Uterus (tissue), 4 donors: ENCODE results near the gene RFX2. TPM values are rescaled to one million over a fixed set of nuclear protein-coding genes. Genes with fewer than 3 reads are reported as not detected.
A peak's percentile ranks its signal among the peaks of the same experiment; 100 is the strongest.

ENCODE experiments used
- DNase-seq, 2 donors: peaks; one replicate each; pipeline ENCODE4 v3.0.0-alpha.2; 2019 to 2020
- H3K27ac ChIP-seq, 2 donors: fragments of 200-600 bp; sonication (generic); 1 replicate in 1 of 2; 2 replicates in 1 of 2; pipeline ENCODE4 v1.5.1; 2016 to 2018
- H3K27me3 ChIP-seq, 2 donors: fragments of 200-600 bp; sonication (generic); one replicate each; pipeline ENCODE4 v1.5.1; 2018 to 2019; ENCODE audit warnings: control low read depth in 1 of 2
- H3K36me3 ChIP-seq, 2 donors: fragments of 200-600 bp; sonication (generic); one replicate each; pipeline ENCODE4 v1.5.1; 2019; ENCODE audit warnings: control low read depth in 1 of 2
- H3K4me1 ChIP-seq, 2 donors: fragments of 200-600 bp; sonication (generic); one replicate each; pipeline ENCODE4 v1.5.1; 2018 to 2019; ENCODE audit warnings: control low read depth in 1 of 2
- H3K4me3 ChIP-seq, 2 donors: fragments of 200-600 bp; sonication (generic); 1 replicate in 1 of 2; 2 replicates in 1 of 2; pipeline ENCODE4 v1.5.1; 2018 to 2019; ENCODE audit warnings: mild to moderate bottlenecking in 1 of 2
- H3K9me3 ChIP-seq, 2 donors: fragments of 200-600 bp; sonication (generic); one replicate each; pipeline ENCODE4 v1.5.1; 2019; ENCODE audit warnings: control low read depth in 1 of 2
- POLR2A ChIP-seq, 2 donors: fragments of 450-650 bp; IDR thresholded peaks; one replicate each; pipeline ENCODE4 v1.6.1; 2016; ENCODE audit warnings: antibody characterized with exemption in 2 of 2, mild to moderate bottlenecking in 1 of 2, moderate library complexity in 1 of 2
- intact Hi-C: fragments of 100-400 bp; cut with DNase I; formaldehyde crosslinking; loops from one replicate; pipeline ENCODE4 v1.15.1; 2023; ENCODE audit warnings: low total_unique reads
- total RNA-seq, 4 donors: library from RNA; depleted of rRNA in 3 of 4; stranded (reverse); fragments of >200 nt in 3 of 4; gene quantifications; one replicate each; pipeline versions ENCODE4 v1.1.0 to v1.2.4, GENCODE V29; 2014 to 2023
- TF ChIP-seq, protein P1 (sequence below), 4 experiments: fragments of 200-600 bp in 2 of 4; fragments of 450-650 bp in 2 of 4; sonication (generic) in 2 of 4; IDR thresholded peaks; one replicate each; pipeline ENCODE4 v1.5.1; 2016 to 2019; ENCODE audit warnings: antibody characterized with exemption in 4 of 4, mild to moderate bottlenecking in 2 of 4, moderate library complexity in 1 of 4
- donor health status: DM: yes; HTN: yes; CAD: no.

Gene RFX2
- total RNA-seq, 4 donors from 2014 or later = 10.5 to 77.9 (median 22.8) TPM

DNA sequence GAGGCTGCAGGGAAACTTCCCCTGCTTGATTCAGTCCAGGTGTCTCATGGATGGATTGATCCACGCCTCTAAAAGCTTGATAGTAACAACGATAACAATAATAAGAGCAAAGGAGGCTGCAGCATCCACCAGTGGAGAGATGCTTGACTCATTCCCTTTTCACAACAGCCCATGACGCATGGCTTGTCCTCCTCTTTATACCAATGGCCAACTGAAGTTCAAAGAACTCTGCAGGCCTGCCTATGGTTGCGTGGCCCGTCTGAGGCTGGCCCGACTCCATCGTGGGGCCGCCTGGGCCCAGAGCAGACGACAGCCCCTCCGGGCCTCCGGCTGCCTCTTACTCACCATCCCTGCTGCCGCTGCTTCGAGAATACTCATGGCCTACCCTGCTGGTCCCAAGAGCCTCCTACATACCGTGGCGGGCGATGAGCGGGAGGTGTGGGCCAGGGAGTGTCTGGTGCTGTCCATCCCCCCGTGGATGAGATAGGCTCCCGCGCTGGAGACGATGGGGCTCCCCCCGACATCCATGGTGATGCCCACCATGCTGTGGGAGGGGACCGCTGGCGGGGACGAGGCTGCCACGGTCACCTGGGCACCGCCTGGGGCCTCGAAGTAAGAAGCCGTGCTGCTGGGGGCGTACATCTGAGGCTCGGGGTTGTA is 70.6 kb downstream of the RFX2 start:
- Histone ChIP-seq H3K27me3 (no peaks in the 10 kb centered on the region), H3K27ac (no peak overlapping the region), H3K4me1 (no peaks in the 10 kb centered on the region), H3K4me3 (no peak overlapping the region), H3K9me3 (no peaks in the 10 kb centered on the region), H3K36me3 (no peaks in the 10 kb centered on the region)
- intact Hi-C loops = no loop called here
- TF ChIP-seq, protein P1, sequence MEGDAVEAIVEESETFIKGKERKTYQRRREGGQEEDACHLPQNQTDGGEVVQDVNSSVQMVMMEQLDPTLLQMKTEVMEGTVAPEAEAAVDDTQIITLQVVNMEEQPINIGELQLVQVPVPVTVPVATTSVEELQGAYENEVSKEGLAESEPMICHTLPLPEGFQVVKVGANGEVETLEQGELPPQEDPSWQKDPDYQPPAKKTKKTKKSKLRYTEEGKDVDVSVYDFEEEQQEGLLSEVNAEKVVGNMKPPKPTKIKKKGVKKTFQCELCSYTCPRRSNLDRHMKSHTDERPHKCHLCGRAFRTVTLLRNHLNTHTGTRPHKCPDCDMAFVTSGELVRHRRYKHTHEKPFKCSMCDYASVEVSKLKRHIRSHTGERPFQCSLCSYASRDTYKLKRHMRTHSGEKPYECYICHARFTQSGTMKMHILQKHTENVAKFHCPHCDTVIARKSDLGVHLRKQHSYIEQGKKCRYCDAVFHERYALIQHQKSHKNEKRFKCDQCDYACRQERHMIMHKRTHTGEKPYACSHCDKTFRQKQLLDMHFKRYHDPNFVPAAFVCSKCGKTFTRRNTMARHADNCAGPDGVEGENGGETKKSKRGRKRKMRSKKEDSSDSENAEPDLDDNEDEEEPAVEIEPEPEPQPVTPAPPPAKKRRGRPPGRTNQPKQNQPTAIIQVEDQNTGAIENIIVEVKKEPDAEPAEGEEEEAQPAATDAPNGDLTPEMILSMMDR (IDR thresholded peaks at IDR 0.05) = no peak
- TF ChIP-seq POLR2A (IDR thresholded peaks at IDR 0.05) = no peak
- peak in 1 of 2 donors; percentile 13 for DNase-seq

DNA sequence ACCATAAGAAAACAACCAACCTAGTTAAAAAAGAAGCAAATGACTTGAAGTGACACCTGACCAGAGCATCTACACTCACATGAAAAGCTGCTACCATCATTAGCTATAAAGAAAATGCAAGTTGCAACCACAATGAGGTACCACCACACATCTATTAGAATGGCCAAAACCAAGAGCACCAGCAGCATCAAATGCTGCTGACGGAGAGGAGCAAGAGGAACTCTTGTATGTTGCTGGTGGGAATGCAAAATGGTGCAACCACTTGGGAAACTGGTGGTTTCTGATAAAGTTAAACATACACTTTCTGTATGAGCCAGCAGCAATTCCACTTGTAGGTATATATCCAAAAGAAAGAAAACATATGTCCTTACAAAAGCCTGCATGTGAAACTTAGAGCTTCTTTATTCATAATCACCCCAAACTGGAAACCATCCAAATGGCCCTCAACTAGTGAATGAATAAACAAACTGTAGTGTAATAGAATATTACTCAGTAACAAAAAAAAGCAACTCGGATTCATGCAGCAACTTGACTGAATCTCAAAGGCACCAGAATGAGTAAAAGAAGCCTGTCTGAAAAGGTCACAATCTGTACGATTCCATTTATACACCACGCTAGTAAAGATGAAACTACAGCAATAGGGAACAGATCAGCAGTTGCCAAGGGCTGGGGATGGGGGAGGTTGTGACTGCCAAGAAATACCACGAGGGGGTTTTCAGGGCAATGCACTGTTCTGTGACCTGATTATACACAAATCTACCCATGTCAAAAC is 71.5 kb downstream of the RFX2 start:
- intact Hi-C loops = no loop called here
- no peak for TF ChIP-seq POLR2A (IDR thresholded peaks at IDR 0.05)
- TF ChIP-seq, protein P1 (IDR thresholded peaks at IDR 0.05) = no peak
- no peaks in the 10 kb centered on the region for H3K36me3 ChIP-seq
- no peak overlapping the region for H3K4me3 ChIP-seq
- no peak overlapping the region for H3K27ac ChIP-seq
- no peak for DNase-seq
- H3K27me3 ChIP-seq = no peaks in the 10 kb centered on the region
- H3K4me1 ChIP-seq = no peaks in the 10 kb centered on the region
- no peaks in the 10 kb centered on the region for H3K9me3 ChIP-seq

DNA sequence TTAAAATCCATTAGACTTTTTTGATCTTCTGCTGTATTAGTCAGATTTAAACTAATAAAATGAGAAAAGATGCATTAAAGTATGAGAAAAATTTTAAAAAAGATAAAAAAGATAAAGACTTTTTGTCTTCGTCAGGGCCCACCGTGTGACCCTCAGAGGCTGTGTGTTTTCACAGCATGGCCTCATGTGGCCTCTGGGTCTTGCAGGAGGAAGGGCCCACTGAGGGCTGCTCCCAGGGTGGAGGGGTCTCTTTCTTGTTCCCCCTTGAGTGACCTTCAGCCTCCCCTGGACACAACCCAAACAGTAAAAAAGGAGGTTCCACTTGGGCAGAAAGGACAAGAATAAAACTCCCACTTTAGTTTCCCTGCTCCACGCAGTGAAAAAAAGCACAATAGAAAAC is 75.3 kb downstream of the RFX2 start:
- intact Hi-C loops = no loop called here
- no peak overlapping the region for H3K27ac ChIP-seq
- no peaks in the 10 kb centered on the region for H3K27me3 ChIP-seq
- TF ChIP-seq, protein P1 (IDR thresholded peaks at IDR 0.05) = no peak
- TF ChIP-seq POLR2A (IDR thresholded peaks at IDR 0.05) = no peak
- no peaks in the 10 kb centered on the region for H3K36me3 ChIP-seq
- no peaks in the 10 kb centered on the region for H3K4me1 ChIP-seq
- no peak overlapping the region for H3K4me3 ChIP-seq
- H3K9me3 ChIP-seq = no peaks in the 10 kb centered on the region
- DNase-seq = peak in 1 of 2 donors; percentile 6

DNA sequence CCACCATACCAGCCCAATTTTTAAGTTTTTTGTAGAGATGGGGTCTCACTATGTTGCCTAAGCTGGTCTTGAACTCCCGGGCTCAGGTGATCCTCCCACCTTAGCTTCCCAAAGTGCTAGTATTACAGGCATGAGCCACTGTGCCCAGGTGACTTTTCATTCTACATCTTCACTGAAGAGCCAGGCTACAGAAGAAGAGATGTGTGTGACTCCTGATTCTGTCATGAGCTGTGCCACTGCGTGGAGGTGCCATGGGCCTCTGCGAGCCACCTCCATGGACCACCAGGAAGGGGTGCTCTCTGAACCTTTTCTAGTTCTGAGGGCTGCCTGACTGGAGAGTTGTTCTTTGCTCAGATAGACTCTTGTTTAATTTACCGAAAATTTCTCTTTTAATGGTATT is 75.8 kb downstream of the RFX2 start:
- no peak for DNase-seq
- TF ChIP-seq, protein P1 (IDR thresholded peaks at IDR 0.05) = no peak
- no peak for TF ChIP-seq POLR2A (IDR thresholded peaks at IDR 0.05)
- intact Hi-C loops = no loop called here

DNA sequence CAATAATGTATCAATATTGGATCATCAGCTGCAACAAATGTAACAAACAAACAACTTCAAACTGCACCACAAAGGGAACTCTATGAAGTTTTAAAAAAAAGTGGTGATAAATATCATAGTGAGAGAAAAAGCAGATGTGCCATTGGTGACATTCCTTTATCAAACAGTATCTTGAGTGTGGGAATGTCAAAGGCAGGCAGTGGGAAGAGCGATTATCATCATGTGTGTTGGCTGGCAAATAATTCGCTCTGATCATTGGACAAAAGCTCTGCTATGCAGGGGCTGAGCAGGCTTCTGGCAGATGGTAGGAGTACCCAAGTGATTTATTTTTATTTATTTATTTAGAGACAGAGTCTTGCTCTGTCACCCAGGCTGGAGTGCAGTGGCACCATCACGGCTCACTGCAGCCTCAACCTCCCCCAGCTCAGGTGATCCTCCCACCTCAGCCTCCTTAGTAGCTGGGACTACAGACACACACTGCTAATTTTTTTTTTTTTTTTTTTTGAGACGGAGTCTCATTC is 76.5 kb downstream of the RFX2 start:
- H3K4me1 ChIP-seq = no peaks in the 10 kb centered on the region
- intact Hi-C loops = no loop called here
- H3K27me3 ChIP-seq = no peaks in the 10 kb centered on the region
- peak in 1 of 2 donors; percentile 1 for DNase-seq
- no peak for TF ChIP-seq POLR2A (IDR thresholded peaks at IDR 0.05)
- TF ChIP-seq, protein P1 (IDR thresholded peaks at IDR 0.05) = no peak
- H3K9me3 ChIP-seq = no peaks in the 10 kb centered on the region
- H3K4me3 ChIP-seq = no peak overlapping the region
- H3K36me3 ChIP-seq = no peaks in the 10 kb centered on the region
- H3K27ac ChIP-seq = no peak overlapping the region

More for the DNA sequence above, 75.8 kb downstream of the RFX2 start:
- Histone ChIP-seq H3K9me3 (no peaks in the 10 kb centered on the region), H3K27ac (no peak overlapping the region), H3K4me1 (no peaks in the 10 kb centered on the region), H3K27me3 (no peaks in the 10 kb centered on the region), H3K36me3 (no peaks in the 10 kb centered on the region), H3K4me3 (no peak overlapping the region)
